Activated CD8-positive, alpha-beta T cell treated with anti-CD3 and anti-CD28 coated beads, Interleukin-2, amount 10 ng/mL, durations not matched to agents 7 days and 5 days (primary cell): ENCODE data around the gene TCHP. TPM values are rescaled to one million over a fixed set of nuclear protein-coding genes. Genes with fewer than 3 reads are reported as not detected.
A peak's percentile ranks its signal among the peaks of the same experiment; 100 is the strongest.

Experiments
- ATAC-seq: fragments of 150-1000 bp; cut with Tn5 transposase; one replicate; pipeline ENCODE4 v1.10.0; 2021; ENCODE audit warnings: moderate library complexity
- CTCF ChIA-PET: fragments of 350-600 bp; sonication (Branson Sonifier 250); formaldehyde crosslinking; loops from one replicate; lab custom pipeline; 2021; ENCODE audit warnings: antibody characterized with exemption; lab: Charles Lee
- POLR2A ChIA-PET: fragments of 350-600 bp; sonication (Branson Sonifier 250); formaldehyde crosslinking; loops from one replicate; lab custom pipeline; 2021; ENCODE audit warnings: antibody characterized with exemption; lab: Charles Lee
- DNase-seq: peaks from one replicate; pipeline ENCODE4 v3.0.0-alpha.2; 2020
- H3K27ac Mint-ChIP-seq: one replicate; pipeline ENCODE4 v1.8.0; 2021; ENCODE audit warnings: mild to moderate bottlenecking, mixed read lengths
- H3K27me3 Mint-ChIP-seq: one replicate; pipeline ENCODE4 v1.8.0; 2021; ENCODE audit warnings: low read depth, mixed read lengths
- H3K36me3 Mint-ChIP-seq: one replicate; pipeline ENCODE4 v1.8.0; 2021; ENCODE audit warnings: low read depth, mixed read lengths
- H3K4me1 Mint-ChIP-seq: one replicate; pipeline ENCODE4 v1.8.0; 2021; ENCODE audit warnings: low read depth, mixed read lengths
- H3K4me3 Mint-ChIP-seq: one replicate; pipeline ENCODE4 v1.8.0; 2021; ENCODE audit warnings: mild to moderate bottlenecking, mixed read lengths
- H3K9me3 Mint-ChIP-seq: one replicate; pipeline ENCODE4 v1.8.0; 2022; ENCODE audit warnings: mixed read lengths; ENCODE audit not compliant: insufficient read depth
- total RNA-seq, 2 experiments: library from RNA; stranded (reverse); gene quantifications; one replicate each; pipeline ENCODE4 v1.2.3, GENCODE V29; 2021

The TCHP gene
- total RNA-seq, 2 experiments from 2014 or later = 31.0 to 33.3 TPM

DNA sequence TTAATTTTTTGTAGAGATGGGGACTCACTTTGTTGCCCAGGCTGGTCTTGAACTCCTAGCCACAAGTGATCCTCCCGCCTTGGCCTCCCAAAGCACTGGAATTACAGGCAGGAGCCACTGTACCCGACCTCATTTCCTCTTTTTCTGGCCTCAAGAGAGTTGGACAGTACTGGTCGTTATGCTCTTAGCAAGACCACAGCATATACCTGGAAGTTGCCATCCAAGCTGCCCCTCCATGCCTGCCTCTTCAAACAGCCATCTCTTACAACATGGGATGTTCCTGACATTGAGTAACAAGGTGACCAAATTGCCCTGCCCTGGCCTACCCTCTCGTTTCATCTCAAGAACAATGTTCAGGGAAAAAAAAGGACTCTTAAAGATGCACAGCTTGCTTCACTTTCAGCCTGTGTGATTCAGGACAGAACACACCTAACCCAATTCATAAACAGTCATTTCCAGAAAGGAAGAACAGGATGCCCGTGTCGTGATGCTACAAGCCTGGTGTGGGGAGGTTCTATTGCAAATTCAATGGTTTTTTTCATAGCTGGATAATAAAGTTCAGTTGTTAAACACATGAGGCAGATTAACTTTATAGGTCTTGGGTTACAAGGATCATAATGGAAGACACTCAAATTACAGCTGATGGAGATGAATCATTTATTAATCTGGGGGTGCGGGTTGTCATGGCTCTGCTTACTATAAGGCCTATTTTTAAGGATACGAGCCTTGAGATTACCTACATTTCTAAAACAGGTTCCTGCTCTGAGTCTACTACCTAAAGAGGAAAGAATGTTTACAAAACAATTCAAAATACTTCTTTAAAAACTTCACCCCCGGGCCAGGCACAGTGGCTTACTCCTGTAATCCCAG lies 31.7 kb upstream of the TCHP start:
- ChIA-PET POLR2A (no interaction called here), CTCF (interaction anchor here (0.8 kb wide), 1 partner anchor 23 kb away, joined by 5 read pairs; no protein-coding TSS in a partner anchor)
- H3K9me3 Mint-ChIP-seq = no peaks in the 10 kb centered on the region
- no peak overlapping the region for H3K27ac Mint-ChIP-seq
- peaks cover 21% of the 10 kb centered on the region for H3K4me1 Mint-ChIP-seq
- peaks cover 2% of the 10 kb centered on the region for H3K36me3 Mint-ChIP-seq
- DNase-seq (no peak), ATAC-seq (no peak)
- no peaks in the 10 kb centered on the region for H3K27me3 Mint-ChIP-seq
- H3K4me3 Mint-ChIP-seq = no peak overlapping the region

- no peak for DNase-seq
- POLR2A ChIA-PET = no interaction called here
- Mint-ChIP-seq H3K27me3 (no peaks in the 10 kb centered on the region), H3K4me3 (no peak overlapping the region), H3K36me3 (peaks cover 2% of the 10 kb centered on the region), H3K27ac (no peak overlapping the region), H3K9me3 (no peaks in the 10 kb centered on the region), H3K4me1 (peaks cover 7% of the 10 kb centered on the region)
- CTCF ChIA-PET = interaction anchor here (2.1 to 3.5 kb wide), 2 partner anchors 17 to 25 kb away, joined by 6 to 16 read pairs; no protein-coding TSS in a partner anchor
- no peak for ATAC-seq
Measured at GRCh38 chr12:109870648-109871047, 29.4 kb upstream of the TCHP start.

GRCh38 chr12:109871668-109872314 lies 28.3 kb upstream of the TCHP start:
- ATAC-seq (no peak), DNase-seq (no peak)
- H3K4me3 Mint-ChIP-seq = no peak overlapping the region
- H3K9me3 Mint-ChIP-seq = no peaks in the 10 kb centered on the region
- H3K36me3 Mint-ChIP-seq = peaks cover 2% of the 10 kb centered on the region
- ChIA-PET CTCF (interaction anchor here (2.1 to 3.5 kb wide), 2 partner anchors 18 to 27 kb away, joined by 6 to 16 read pairs; no protein-coding TSS in a partner anchor), POLR2A (no interaction called here)
- peaks cover 10% of the 10 kb centered on the region for H3K4me1 Mint-ChIP-seq
- no peaks in the 10 kb centered on the region for H3K27me3 Mint-ChIP-seq
- H3K27ac Mint-ChIP-seq = no peak overlapping the region

- ATAC-seq = no peak
- POLR2A ChIA-PET = no interaction called here
- H3K27ac Mint-ChIP-seq = no peak overlapping the region
Measured at GRCh38 chr12:109873653-109874052, 26.4 kb upstream of the TCHP start.

GRCh38 chr12:109875572-109876131 lies 24.4 kb upstream of the TCHP start:
- H3K36me3 Mint-ChIP-seq = peaks cover 2% of the 10 kb centered on the region
- ChIA-PET POLR2A (interaction anchor here (0.7 kb wide), 1 partner anchor 40 kb away, joined by 3 read pairs; no protein-coding TSS in a partner anchor), CTCF (interaction anchor here (1.1 to 2.2 kb wide), 3 partner anchors 22 to 70 kb away, joined by 4 to 7 read pairs (median 7); no protein-coding TSS in a partner anchor)
- ATAC-seq (no peak), DNase-seq (no peak)
- H3K27me3 Mint-ChIP-seq = no peaks in the 10 kb centered on the region
- H3K9me3 Mint-ChIP-seq = no peaks in the 10 kb centered on the region
- H3K27ac Mint-ChIP-seq = no peak overlapping the region
- peaks cover 31% of the 10 kb centered on the region for H3K4me1 Mint-ChIP-seq
- no peak overlapping the region for H3K4me3 Mint-ChIP-seq

More at GRCh38 chr12:109873653-109874052, 26.4 kb upstream of the TCHP start:
- Mint-ChIP-seq H3K4me3 (no peak overlapping the region), H3K9me3 (no peaks in the 10 kb centered on the region), H3K4me1 (peaks cover 17% of the 10 kb centered on the region), H3K36me3 (peaks cover 2% of the 10 kb centered on the region), H3K27me3 (no peaks in the 10 kb centered on the region)
- CTCF ChIA-PET = interaction anchor here (0.8 to 3.5 kb wide), 3 partner anchors 20 to 68 kb away, joined by 3 to 16 read pairs (median 3); no protein-coding TSS in a partner anchor
- DNase-seq = no peak

- no peak for ATAC-seq
- Mint-ChIP-seq H3K4me3 (no peak overlapping the region), H3K9me3 (no peaks in the 10 kb centered on the region), H3K27ac (no peak overlapping the region), H3K36me3 (peaks cover 2% of the 10 kb centered on the region), H3K27me3 (no peaks in the 10 kb centered on the region), H3K4me1 (peaks cover 36% of the 10 kb centered on the region)
- DNase-seq = no peak
- POLR2A ChIA-PET = interaction anchor here (0.7 kb wide), 1 partner anchor 41 kb away, joined by 3 read pairs; no protein-coding TSS in a partner anchor
- CTCF ChIA-PET = interaction anchor here (1.1 to 2.2 kb wide), 3 partner anchors 23 to 71 kb away, joined by 4 to 7 read pairs (median 7); no protein-coding TSS in a partner anchor
Measured at GRCh38 chr12:109876406-109876805, 23.7 kb upstream of the TCHP start.

- ATAC-seq (no peak), DNase-seq (no peak)
- ChIA-PET CTCF (interaction anchor here (0.7 to 2.9 kb wide), 6 partner anchors 24 to 73 kb away, joined by 3 to 15 read pairs (median 6); no protein-coding TSS in a partner anchor), POLR2A (no interaction called here)
- H3K27ac Mint-ChIP-seq = no peak overlapping the region
- peaks cover 5% of the 10 kb centered on the region for H3K27me3 Mint-ChIP-seq
- H3K4me1 Mint-ChIP-seq = peaks cover 35% of the 10 kb centered on the region
- H3K4me3 Mint-ChIP-seq = no peak overlapping the region
- H3K36me3 Mint-ChIP-seq = peaks cover under 1% of the 10 kb centered on the region
- no peaks in the 10 kb centered on the region for H3K9me3 Mint-ChIP-seq
Measured at GRCh38 chr12:109877504-109878246, 22.4 kb upstream of the TCHP start.

DNA sequence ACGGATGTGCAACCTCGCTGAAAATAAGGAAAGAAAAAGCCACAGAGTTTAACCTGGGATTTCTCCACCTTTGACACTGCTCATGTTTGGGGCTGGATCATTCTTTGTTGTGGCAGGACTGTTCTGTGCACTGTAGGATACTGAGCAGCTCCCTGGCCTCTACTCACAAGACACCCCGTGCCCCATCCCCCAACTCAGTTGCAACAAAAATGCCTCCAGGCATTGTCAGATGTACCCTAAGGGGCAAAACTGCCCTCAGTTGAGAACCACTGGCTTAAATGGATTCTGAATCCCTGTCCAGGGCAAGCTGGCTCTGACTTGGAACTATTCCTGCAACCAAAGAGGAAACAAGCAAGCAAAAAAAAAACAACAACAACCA lies 21.8 kb upstream of the TCHP start:
- POLR2A ChIA-PET = no interaction called here

GRCh38 chr12:109878749-109879148 lies 21.3 kb upstream of the TCHP start:
- DNase-seq (no peak), ATAC-seq (no peak)
- ChIA-PET CTCF (interaction anchor here (1.1 to 2.9 kb wide), 6 partner anchors 10 to 73 kb away, joined by 3 to 15 read pairs (median 4); no protein-coding TSS in a partner anchor), POLR2A (interaction anchor here (0.6 kb wide), 1 partner anchor 12 kb away, joined by 3 read pairs; no protein-coding TSS in a partner anchor)
- Mint-ChIP-seq H3K27ac (no peak overlapping the region), H3K4me1 (peaks cover 39% of the 10 kb centered on the region), H3K4me3 (peak overlapping the region; percentile 86), H3K27me3 (peaks cover 12% of the 10 kb centered on the region), H3K36me3 (no peaks in the 10 kb centered on the region), H3K9me3 (no peaks in the 10 kb centered on the region)

More for the DNA sequence above, 21.8 kb upstream of the TCHP start:
- H3K4me3 Mint-ChIP-seq = no peak overlapping the region
- no peaks in the 10 kb centered on the region for H3K9me3 Mint-ChIP-seq
- peaks cover 7% of the 10 kb centered on the region for H3K27me3 Mint-ChIP-seq
- ATAC-seq = no peak
- H3K36me3 Mint-ChIP-seq = no peaks in the 10 kb centered on the region
- H3K27ac Mint-ChIP-seq = no peak overlapping the region
- CTCF ChIA-PET = interaction anchor here (1.5 to 2.9 kb wide), 6 partner anchors 24 to 72 kb away, joined by 3 to 15 read pairs (median 8); no protein-coding TSS in a partner anchor
- H3K4me1 Mint-ChIP-seq = peaks cover 35% of the 10 kb centered on the region
- no peak for DNase-seq

DNA sequence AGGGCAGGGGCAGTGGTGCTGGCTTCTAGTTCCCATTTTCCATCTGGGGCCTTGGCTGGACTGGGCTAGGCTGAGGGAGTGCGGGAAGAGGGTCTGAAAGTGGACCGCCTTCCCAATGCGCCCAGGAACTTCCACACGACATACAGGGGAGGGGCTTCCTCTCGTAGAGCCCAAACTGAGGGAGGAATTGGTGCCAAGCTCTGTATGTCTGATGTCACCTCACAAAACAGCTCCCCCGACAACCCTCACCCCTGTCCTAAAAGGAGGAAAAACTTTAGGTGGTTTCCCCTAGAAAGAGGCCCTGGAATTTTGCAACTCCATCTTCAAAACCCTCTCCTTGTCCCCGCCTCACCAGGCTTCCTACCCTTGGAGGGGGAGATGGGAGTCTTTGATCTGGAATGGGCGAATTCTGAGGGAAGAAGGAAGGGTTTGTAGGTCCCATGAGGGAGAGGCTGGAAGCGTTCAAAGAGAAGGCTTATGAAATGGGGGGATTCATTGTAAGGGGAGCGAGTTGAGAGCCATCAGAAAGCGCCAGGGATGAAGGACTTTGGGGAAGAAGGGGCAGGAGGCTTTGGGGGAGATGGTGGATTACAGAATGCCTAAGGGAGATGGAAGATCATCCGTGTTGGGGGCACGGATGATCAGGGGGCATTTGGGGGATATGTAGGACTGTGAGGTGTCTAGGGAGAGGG lies 20.6 kb upstream of the TCHP start:
- CTCF ChIA-PET = interaction anchor here (1.1 to 2.9 kb wide), 5 partner anchors 9 to 74 kb away, joined by 3 to 15 read pairs (median 6); no protein-coding TSS in a partner anchor
- no peak for ATAC-seq
- H3K27ac Mint-ChIP-seq = peak overlapping the region; percentile 91
- H3K9me3 Mint-ChIP-seq = no peaks in the 10 kb centered on the region
- H3K36me3 Mint-ChIP-seq = no peaks in the 10 kb centered on the region
- peak overlapping the region; percentile 86 for H3K4me3 Mint-ChIP-seq
- peaks cover 14% of the 10 kb centered on the region for H3K27me3 Mint-ChIP-seq
- POLR2A ChIA-PET = interaction anchor here (0.6 kb wide), 1 partner anchor 11 kb away, joined by 3 read pairs; no protein-coding TSS in a partner anchor
- DNase-seq = no peak
- peaks cover 40% of the 10 kb centered on the region for H3K4me1 Mint-ChIP-seq
